Left cardiac atrium (tissue), 4 donors: ENCODE measurements around the gene LGALS3. TPM values are rescaled to one million over a fixed set of nuclear protein-coding genes. Genes with fewer than 3 reads are reported as not detected.
"Not testable (repeated sequence)": the region's sequence is repeated elsewhere in the genome, so short reads cannot be mapped to it uniquely, and the experiment has no call there.

Source experiments
- ATAC-seq, 2 donors: fragments of 200-7000 bp; cut with Tn5 transposase; one replicate each; pipeline ENCODE4 v1.9.1; 2020; ENCODE audit warnings: mild to moderate bottlenecking in 2 of 2, moderate library complexity in 2 of 2
- DNase-seq: peaks from one replicate; pipeline ENCODE4 v3.0.0-alpha.2; 2020
- intact Hi-C, 2 donors: fragments of 100-400 bp; cut with DNase I; formaldehyde crosslinking; loops; one replicate each; pipeline versions ENCODE4 v1.14.1 to v1.15.1; 2022 to 2023
- long read RNA-seq: library from polyadenylated mRNA; unstranded; transcript quantifications from one replicate; pipeline ENCODE4 v2.0.0, GENCODE V29; 2021
- total RNA-seq, 2 donors: library from RNA; stranded (reverse); fragmentation: NEBNext Ultra II Directional; extraction: Animal tissue kit (Norgen Biotek cat#: 25700); gene quantifications; one replicate each; pipeline ENCODE4 v1.2.1, GENCODE V29; 2021
- donor health status: DM: no; HTN: yes; CAD: no.
- donor health status: DM: no; HTN: yes; CAD: no; lungs with severe emphysema.
- donor health status: DM: yes; HTN: yes; CAD: no.
- donor health status: Dilated cardiomyopathy.

Gene LGALS3
- 100 to 1,000 TPM; 121 to 159 TPM for total RNA-seq
- long read RNA-seq, transcript LGALS3-201 (6 exons, 1,146 nt) = major isoform, 52 of 56 reads
- long read RNA-seq, partial matches to known transcripts = 0 of 56 reads
- long read RNA-seq, other reads (novel, unspliced or antisense) = 3 of 56 reads

GRCh38 chr14:55129086-55129427 is at the start of gene LGALS3:
Gene LGALS3 (plus strand): TSS chr14:55129252. CDS start chr14:55137374, 8,122 bp downstream.
- intact Hi-C loops = no loop called here
- DNase-seq (peak; percentile 86), ATAC-seq (peak; percentile 94)

- intact Hi-C loops, ATAC-seq, DNase-seq: not testable (repeated sequence)
Measured at GRCh38 chr14:55079961-55080360, 49.1 kb upstream of the LGALS3 start.

GRCh38 chr14:55084401-55085059 is 44.5 kb upstream of the LGALS3 start:
- intact Hi-C loops = no loop called here
- ATAC-seq (no peak), DNase-seq (no peak)

GRCh38 chr14:55085060-55085660 is 43.9 kb upstream of the LGALS3 start:
- DNase-seq (no peak), ATAC-seq (no peak)
- intact Hi-C loops = no loop called here

GRCh38 chr14:55086938-55087337 is 42.1 kb upstream of the LGALS3 start:
- intact Hi-C loops = no loop called here
- DNase-seq (no peak), ATAC-seq (no peak)

GRCh38 chr14:55088356-55088755 is 40.7 kb upstream of the LGALS3 start:
- ATAC-seq (no peak), DNase-seq (no peak)
- intact Hi-C loops = no loop called here

- intact Hi-C loops = loop anchor here (2.0 to 5.0 kb wide), 2 partner anchors 40 to 66 kb away; no protein-coding TSS in a partner anchor
- DNase-seq (no peak), ATAC-seq (no peak)
Measured at GRCh38 chr14:55092341-55092740, 36.7 kb upstream of the LGALS3 start.

GRCh38 chr14:55094292-55095157 is 34.5 kb upstream of the LGALS3 start:
- DNase-seq (no peak), ATAC-seq (no peak)
- intact Hi-C loops = loop anchor here in 1 of 2 donors (5.0 kb wide), 1 partner anchor 38 kb away; no protein-coding TSS in a partner anchor

GRCh38 chr14:55097881-55098560 is 31.0 kb upstream of the LGALS3 start:
- ATAC-seq (no peak), DNase-seq (no peak)
- intact Hi-C loops = no loop called here

- DNase-seq (no peak), ATAC-seq (no peak)
- intact Hi-C loops = no loop called here
Measured at GRCh38 chr14:55098561-55098898, 30.5 kb upstream of the LGALS3 start.

- intact Hi-C loops = loop anchor here in 1 of 2 donors (5.0 kb wide), 1 partner anchor 38 kb away; no protein-coding TSS in a partner anchor
- DNase-seq = no peak
- ATAC-seq = peak in 1 of 2 donors; percentile 24
Measured at GRCh38 chr14:55099756-55100155, 29.3 kb upstream of the LGALS3 start.

- DNase-seq (no peak), ATAC-seq (no peak)
- intact Hi-C loops = loop anchor here in 1 of 2 donors (5.0 kb wide), 1 partner anchor 36 kb away; no protein-coding TSS in a partner anchor
Measured at GRCh38 chr14:55101698-55102097, 27.4 kb upstream of the LGALS3 start.

GRCh38 chr14:55102141-55102621 is 26.9 kb upstream of the LGALS3 start:
- DNase-seq (peak; percentile 81), ATAC-seq (peak; percentile 87 to 93)
- intact Hi-C loops = loop anchor here in 1 of 2 donors (5.0 kb wide), 1 partner anchor 35 kb away; no protein-coding TSS in a partner anchor

- DNase-seq (peak; percentile 75), ATAC-seq (peak; percentile 52 to 89)
- intact Hi-C loops = loop anchor here in 1 of 2 donors (5.0 kb wide), 1 partner anchor 34 kb away; no protein-coding TSS in a partner anchor
Measured at GRCh38 chr14:55103005-55103640, 25.9 kb upstream of the LGALS3 start.

GRCh38 chr14:55103971-55104954 is 24.8 kb upstream of the LGALS3 start:
- DNase-seq = no peak
- ATAC-seq = no peak
- intact Hi-C loops = loop anchor here in 1 of 2 donors (5.0 kb wide), 1 partner anchor 33 kb away; no protein-coding TSS in a partner anchor

GRCh38 chr14:55105991-55106390 is 23.1 kb upstream of the LGALS3 start:
- no peak for ATAC-seq
- intact Hi-C loops = no loop called here
- DNase-seq = no peak
